Fibroblast of skin of left biceps (primary cell): ENCODE measurements around the gene CASK.

Source experiments
- DNase-seq, 2 experiments: peaks; one replicate each; pipeline ENCODE4 v3.0.0-alpha.2; 2013; ENCODE audit warnings: low read depth in 2 of 2

CASK gene

GRCh38 chrX:41923211-41923977 lies at the start of gene CASK:
TSS of gene CASK (minus strand) at chrX:41923554. CDS start at chrX:41922988, 566 bp downstream.
- peak; percentile 81 to 83 for DNase-seq

- no peak for DNase-seq
Observed at GRCh38 chrX:41971346-41971745, 48.0 kb upstream of the CASK start.

GRCh38 chrX:41970419-41970818 lies 47.1 kb upstream of the CASK start:
- DNase-seq = no peak

- DNase-seq = no peak
Observed at GRCh38 chrX:41963348-41963747, 40.0 kb upstream of the CASK start.

- no peak for DNase-seq
Observed at GRCh38 chrX:41960142-41960541, 36.8 kb upstream of the CASK start.

- no peak for DNase-seq
Observed at GRCh38 chrX:41958861-41959260, 35.5 kb upstream of the CASK start.

GRCh38 chrX:41956027-41956426 lies 32.7 kb upstream of the CASK start:
- DNase-seq = no peak

GRCh38 chrX:41952102-41952501 lies 28.7 kb upstream of the CASK start:
- DNase-seq = no peak

GRCh38 chrX:41946989-41947612 lies 23.7 kb upstream of the CASK start:
- no peak for DNase-seq

- no peak for DNase-seq
Observed at GRCh38 chrX:41946235-41946634, 22.9 kb upstream of the CASK start.

GRCh38 chrX:41935832-41936231 lies 12.5 kb upstream of the CASK start:
- no peak for DNase-seq

- DNase-seq = no peak
Observed at GRCh38 chrX:41933546-41933945, 10.2 kb upstream of the CASK start.

- DNase-seq = no peak
Observed at GRCh38 chrX:41932885-41933284, 9.5 kb upstream of the CASK start.

GRCh38 chrX:41931591-41931990 lies 8.2 kb upstream of the CASK start:
- no peak for DNase-seq

GRCh38 chrX:41923978-41924683 lies 777 bp upstream of the CASK start:
- no peak for DNase-seq

- DNase-seq = no peak
Observed at GRCh38 chrX:41922431-41923151, 763 bp downstream of the CASK start.

- no peak for DNase-seq
Observed at GRCh38 chrX:41921492-41922430, 1.6 kb downstream of the CASK start.

- no peak for DNase-seq
Observed at GRCh38 chrX:41919870-41920269, 3.5 kb downstream of the CASK start.

GRCh38 chrX:41917517-41917916 lies 5.8 kb downstream of the CASK start:
- DNase-seq = no peak

- no peak for DNase-seq
Observed at GRCh38 chrX:41913476-41913875, 9.9 kb downstream of the CASK start.

GRCh38 chrX:41912923-41913322 lies 10.4 kb downstream of the CASK start:
- DNase-seq = no peak
